Memory B cell (primary cell): ENCODE results near the gene BAIAP2.

Experiments used
- ATAC-seq: fragments of 150-1000 bp; cut with Tn5 transposase; 2 replicates; pipeline ENCODE4 v1.10.0; 2021; ENCODE audit warnings: low read depth, mild to moderate bottlenecking, moderate library complexity
- DNase-seq, 2 donors: peaks; one replicate each; pipeline ENCODE4 v3.0.0; 2022; ENCODE audit warnings: low spot score in 2 of 2
- H3K27ac Mint-ChIP-seq: one replicate; pipeline ENCODE4 v1.8.0; 2022; ENCODE audit warnings: mild to moderate bottlenecking, moderate library complexity, mixed read lengths
- H3K27me3 Mint-ChIP-seq: one replicate; pipeline ENCODE4 v1.8.0; 2022; ENCODE audit warnings: mixed read lengths
- H3K36me3 Mint-ChIP-seq: one replicate; pipeline ENCODE4 v1.8.0; 2022; ENCODE audit warnings: mild to moderate bottlenecking, mixed read lengths
- H3K4me1 Mint-ChIP-seq: one replicate; pipeline ENCODE4 v1.8.0; 2022; ENCODE audit warnings: mixed read lengths
- H3K4me3 Mint-ChIP-seq: one replicate; pipeline ENCODE4 v1.8.0; 2022; ENCODE audit warnings: mild to moderate bottlenecking, moderate library complexity, mixed read lengths
- H3K9me3 Mint-ChIP-seq: one replicate; pipeline ENCODE4 v1.8.0; 2022; ENCODE audit warnings: mixed read lengths

BAIAP2 gene

GRCh38 chr17:81054881-81055370 is 20.0 kb downstream of the BAIAP2 start:
- Mint-ChIP-seq H3K9me3 (no peaks in the 10 kb centered on the region), H3K27me3 (peaks cover 2% of the 10 kb centered on the region), H3K36me3 (no peaks in the 10 kb centered on the region), H3K27ac (no peak overlapping the region), H3K4me3 (no peak overlapping the region), H3K4me1 (peaks cover 3% of the 10 kb centered on the region)
- DNase-seq (no peak), ATAC-seq (no peak)

GRCh38 chr17:81056312-81056711 is 21.4 kb downstream of the BAIAP2 start:
- no peaks in the 10 kb centered on the region for H3K36me3 Mint-ChIP-seq
- no peaks in the 10 kb centered on the region for H3K4me1 Mint-ChIP-seq
- H3K27me3 Mint-ChIP-seq = peaks cover 2% of the 10 kb centered on the region
- no peak overlapping the region for H3K4me3 Mint-ChIP-seq
- ATAC-seq = no peak
- no peaks in the 10 kb centered on the region for H3K9me3 Mint-ChIP-seq
- no peak overlapping the region for H3K27ac Mint-ChIP-seq
- DNase-seq = no peak

GRCh38 chr17:81057079-81057730 is 22.3 kb downstream of the BAIAP2 start:
- peaks cover 2% of the 10 kb centered on the region for H3K27me3 Mint-ChIP-seq
- no peaks in the 10 kb centered on the region for H3K4me1 Mint-ChIP-seq
- ATAC-seq (no peak), DNase-seq (no peak)
- H3K36me3 Mint-ChIP-seq = no peaks in the 10 kb centered on the region
- no peaks in the 10 kb centered on the region for H3K9me3 Mint-ChIP-seq
- no peak overlapping the region for H3K4me3 Mint-ChIP-seq
- no peak overlapping the region for H3K27ac Mint-ChIP-seq

GRCh38 chr17:81057777-81058176 is 22.8 kb downstream of the BAIAP2 start:
- H3K4me3 Mint-ChIP-seq = no peak overlapping the region
- H3K27ac Mint-ChIP-seq = no peak overlapping the region
- H3K27me3 Mint-ChIP-seq = peaks cover 2% of the 10 kb centered on the region
- ATAC-seq = no peak
- no peak for DNase-seq
- no peaks in the 10 kb centered on the region for H3K4me1 Mint-ChIP-seq
- no peaks in the 10 kb centered on the region for H3K9me3 Mint-ChIP-seq
- H3K36me3 Mint-ChIP-seq = no peaks in the 10 kb centered on the region

- H3K4me3 Mint-ChIP-seq = no peak overlapping the region
- H3K36me3 Mint-ChIP-seq = no peaks in the 10 kb centered on the region
- H3K4me1 Mint-ChIP-seq = no peaks in the 10 kb centered on the region
- H3K27me3 Mint-ChIP-seq = peaks cover 3% of the 10 kb centered on the region
- ATAC-seq = no peak
- DNase-seq = no peak
- H3K27ac Mint-ChIP-seq = no peak overlapping the region
- H3K9me3 Mint-ChIP-seq = no peaks in the 10 kb centered on the region
Measured at GRCh38 chr17:81058263-81058871, 23.4 kb downstream of the BAIAP2 start.

- H3K9me3 Mint-ChIP-seq = no peaks in the 10 kb centered on the region
- DNase-seq (no peak), ATAC-seq (no peak)
- H3K4me3 Mint-ChIP-seq = no peak overlapping the region
- no peaks in the 10 kb centered on the region for H3K36me3 Mint-ChIP-seq
- H3K27me3 Mint-ChIP-seq = peaks cover 3% of the 10 kb centered on the region
- H3K27ac Mint-ChIP-seq = no peak overlapping the region
- H3K4me1 Mint-ChIP-seq = peaks cover under 1% of the 10 kb centered on the region
Measured at GRCh38 chr17:81059026-81059425, 24.1 kb downstream of the BAIAP2 start.

- no peak for DNase-seq
- no peaks in the 10 kb centered on the region for H3K36me3 Mint-ChIP-seq
- no peak overlapping the region for H3K27ac Mint-ChIP-seq
- ATAC-seq = no peak
- peaks cover 2% of the 10 kb centered on the region for H3K4me1 Mint-ChIP-seq
- H3K27me3 Mint-ChIP-seq = peaks cover 3% of the 10 kb centered on the region
- no peaks in the 10 kb centered on the region for H3K9me3 Mint-ChIP-seq
- no peak overlapping the region for H3K4me3 Mint-ChIP-seq
Measured at GRCh38 chr17:81060416-81060815, 25.5 kb downstream of the BAIAP2 start.

- Mint-ChIP-seq H3K9me3 (no peaks in the 10 kb centered on the region), H3K4me1 (peaks cover 2% of the 10 kb centered on the region), H3K27ac (no peak overlapping the region), H3K36me3 (no peaks in the 10 kb centered on the region), H3K27me3 (peaks cover 3% of the 10 kb centered on the region), H3K4me3 (no peak overlapping the region)
- no peak for ATAC-seq
- DNase-seq = no peak
Measured at GRCh38 chr17:81061027-81061735, 26.2 kb downstream of the BAIAP2 start.

GRCh38 chr17:81062014-81062780 is 27.2 kb downstream of the BAIAP2 start:
- DNase-seq (no peak), ATAC-seq (no peak)
- Mint-ChIP-seq H3K9me3 (no peaks in the 10 kb centered on the region), H3K4me1 (peaks cover 2% of the 10 kb centered on the region), H3K36me3 (no peaks in the 10 kb centered on the region), H3K4me3 (no peak overlapping the region), H3K27me3 (peaks cover 3% of the 10 kb centered on the region), H3K27ac (no peak overlapping the region)

GRCh38 chr17:81063106-81064093 is 28.4 kb downstream of the BAIAP2 start:
- H3K36me3 Mint-ChIP-seq = no peaks in the 10 kb centered on the region
- H3K4me3 Mint-ChIP-seq = no peak overlapping the region
- peaks cover 3% of the 10 kb centered on the region for H3K27me3 Mint-ChIP-seq
- DNase-seq (no peak), ATAC-seq (no peak)
- peaks cover 2% of the 10 kb centered on the region for H3K4me1 Mint-ChIP-seq
- H3K27ac Mint-ChIP-seq = no peak overlapping the region
- no peaks in the 10 kb centered on the region for H3K9me3 Mint-ChIP-seq

- Mint-ChIP-seq H3K4me1 (peaks cover 2% of the 10 kb centered on the region), H3K9me3 (no peaks in the 10 kb centered on the region), H3K4me3 (no peak overlapping the region), H3K36me3 (no peaks in the 10 kb centered on the region), H3K27me3 (peaks cover 6% of the 10 kb centered on the region), H3K27ac (no peak overlapping the region)
- no peak for DNase-seq
- ATAC-seq = no peak
Measured at GRCh38 chr17:81064678-81065475, 29.9 kb downstream of the BAIAP2 start.

- no peaks in the 10 kb centered on the region for H3K9me3 Mint-ChIP-seq
- ATAC-seq = no peak
- no peak for DNase-seq
- peaks cover 11% of the 10 kb centered on the region for H3K27me3 Mint-ChIP-seq
- H3K4me1 Mint-ChIP-seq = peaks cover 2% of the 10 kb centered on the region
- no peaks in the 10 kb centered on the region for H3K36me3 Mint-ChIP-seq
- H3K4me3 Mint-ChIP-seq = no peak overlapping the region
- no peak overlapping the region for H3K27ac Mint-ChIP-seq
Measured at GRCh38 chr17:81065500-81065899, 30.5 kb downstream of the BAIAP2 start.
